H9 (cell line): Measurements from ENCODE around the gene OR2A5. TPM values are rescaled to one million over a fixed set of nuclear protein-coding genes. Genes with fewer than 3 reads are reported as not detected.

Experiments
- DNase-seq: peaks from one replicate; pipeline ENCODE4 v3.0.0-alpha.2; 2017
- H2AFZ ChIP-seq: one replicate; pipeline ENCODE4 v1.6.1; 2013; ENCODE audit warnings: mild to moderate bottlenecking, low read length, control low read depth, moderate library complexity
- H2AK5ac ChIP-seq: 2 replicates; pipeline ENCODE4 v1.6.1; 2013; ENCODE audit warnings: low read length, control low read depth, mixed read lengths; ENCODE audit not compliant: insufficient read length
- H2BK120ac ChIP-seq: one replicate; pipeline ENCODE4 v1.6.1; 2013; ENCODE audit warnings: low read depth, mild to moderate bottlenecking, low read length, control low read depth, inconsistent platforms; ENCODE audit not compliant: poor library complexity, severe bottlenecking
- H2BK12ac ChIP-seq: 2 replicates; pipeline ENCODE4 v1.6.1; 2013; ENCODE audit warnings: low read length, control low read depth, mixed read lengths, low read depth; ENCODE audit not compliant: insufficient read length
- H2BK15ac ChIP-seq: 2 replicates; pipeline ENCODE4 v1.6.1; 2013; ENCODE audit warnings: low read depth, low read length, control low read depth
- H2BK20ac ChIP-seq: one replicate; pipeline ENCODE4 v1.6.1; 2013; ENCODE audit warnings: low read depth, mild to moderate bottlenecking, low read length, control low read depth, inconsistent platforms; ENCODE audit not compliant: poor library complexity, severe bottlenecking
- H2BK5ac ChIP-seq: 2 replicates; pipeline ENCODE4 v1.6.1; 2013; ENCODE audit warnings: low read length, control low read depth, mixed read lengths; ENCODE audit not compliant: insufficient read length
- H3K14ac ChIP-seq: 2 replicates; pipeline ENCODE4 v1.6.1; 2013; ENCODE audit warnings: low read length, control low read depth; ENCODE audit not compliant: insufficient read depth
- H3K18ac ChIP-seq: 2 replicates; pipeline ENCODE4 v1.6.1; 2013; ENCODE audit warnings: low read depth, mild to moderate bottlenecking, mixed read lengths, low read length, control low read depth; ENCODE audit not compliant: insufficient read length
- H3K23ac ChIP-seq: 2 replicates; pipeline ENCODE4 v1.6.1; 2013; ENCODE audit warnings: low read length, control low read depth, mixed read lengths, low read depth; ENCODE audit not compliant: insufficient read length
- H3K23me2 ChIP-seq: 2 replicates; pipeline ENCODE4 v1.6.1; 2013; ENCODE audit warnings: low read depth, mild to moderate bottlenecking, mixed read lengths, low read length, control low read depth; ENCODE audit not compliant: insufficient read length, poor library complexity, severe bottlenecking
- H3K27ac ChIP-seq: 2 replicates; pipeline ENCODE4 v1.5.1; 2013; ENCODE audit warnings: low read length, control low read depth, mixed read lengths, low read depth; ENCODE audit not compliant: insufficient read length
- H3K27me3 ChIP-seq: 2 replicates; pipeline ENCODE4 v1.6.1; 2013; ENCODE audit warnings: low read length, control low read depth, inconsistent platforms; ENCODE audit not compliant: insufficient read depth
- H3K4ac ChIP-seq: 2 replicates; pipeline ENCODE4 v1.6.1; 2013; ENCODE audit warnings: low read depth, mild to moderate bottlenecking, control low read depth, inconsistent platforms, low read length, moderate library complexity
- H3K4me1 ChIP-seq: 2 replicates; pipeline ENCODE4 v1.6.1; 2013; ENCODE audit warnings: low read length, control low read depth, inconsistent platforms; ENCODE audit not compliant: insufficient read depth
- H3K4me2 ChIP-seq: 2 replicates; pipeline ENCODE4 v1.6.1; 2013; ENCODE audit warnings: low read length, control low read depth, mixed read lengths; ENCODE audit not compliant: insufficient read length, insufficient read depth
- H3K56ac ChIP-seq: 2 replicates; pipeline ENCODE4 v1.6.1; 2013; ENCODE audit warnings: low read depth, mild to moderate bottlenecking, mixed read lengths, low read length, control low read depth; ENCODE audit not compliant: insufficient read length
- H3K79me1 ChIP-seq: 2 replicates; pipeline ENCODE4 v1.6.1; 2013; ENCODE audit warnings: low read depth, mild to moderate bottlenecking, moderate library complexity, low read length, control low read depth, inconsistent platforms; ENCODE audit not compliant: insufficient read depth, poor library complexity, severe bottlenecking
- H3K79me2 ChIP-seq: 2 replicates; pipeline ENCODE4 v1.6.1; 2013; ENCODE audit warnings: low read length, control low read depth, inconsistent platforms; ENCODE audit not compliant: insufficient read depth
- H3K9ac ChIP-seq: 2 replicates; pipeline ENCODE4 v1.6.1; 2013; ENCODE audit warnings: low read length, control low read depth, mixed read lengths; ENCODE audit not compliant: insufficient read length; ENCODE audit errors: extremely low read depth
- H3K9me3 ChIP-seq: one replicate; pipeline ENCODE4 v1.6.1; 2013; ENCODE audit warnings: low read depth, low read length, inconsistent platforms; ENCODE audit not compliant: control insufficient read depth
- H3T11ph ChIP-seq: one replicate; pipeline ENCODE4 v1.6.1; 2013; ENCODE audit warnings: mild to moderate bottlenecking, low read length, control low read depth, inconsistent platforms
- H4K20me1 ChIP-seq: one replicate; pipeline ENCODE4 v1.6.1; 2013; ENCODE audit not compliant: control insufficient read depth, insufficient read length, insufficient read depth
- H4K5ac ChIP-seq: 2 replicates; pipeline ENCODE4 v1.6.1; 2013; ENCODE audit warnings: low read depth, mild to moderate bottlenecking, mixed read lengths, low read length, control low read depth; ENCODE audit not compliant: insufficient read length
- H4K8ac ChIP-seq: replicated peaks from 2 replicates; pipeline ENCODE4 v1.6.1; 2013; ENCODE audit warnings: low read length, control low read depth, mixed read lengths, low read depth; ENCODE audit not compliant: insufficient read length
- H4K91ac ChIP-seq: 2 replicates; pipeline ENCODE4 v1.6.1; 2013; ENCODE audit warnings: low read depth, mild to moderate bottlenecking, moderate library complexity, mixed read lengths, low read length, control low read depth; ENCODE audit not compliant: insufficient read length
- H3K27ac Mint-ChIP-seq, 3 experiments: 2 replicates in 2 of 3; 3 replicates in 1 of 3; pipeline ENCODE4 v1.8.0; 2020 to 2021; ENCODE audit warnings: mixed read lengths in 3 of 3, mild to moderate bottlenecking in 1 of 3, moderate library complexity in 1 of 3
- H3K27me3 Mint-ChIP-seq: 2 replicates; pipeline ENCODE4 v1.8.0; 2021; ENCODE audit warnings: low read depth, mild to moderate bottlenecking, moderate library complexity, mixed read lengths
- H3K36me3 Mint-ChIP-seq, 3 experiments: 2 replicates in 2 of 3; 3 replicates in 1 of 3; pipeline ENCODE4 v1.8.0; 2020 to 2021; ENCODE audit warnings: low read depth in 3 of 3, mixed read lengths in 3 of 3; ENCODE audit not compliant: insufficient read depth in 1 of 3
- H3K4me1 Mint-ChIP-seq, 2 experiments: 2 replicates each; pipeline ENCODE4 v1.8.0; 2020; ENCODE audit warnings: mixed read lengths in 2 of 2
- H3K4me3 Mint-ChIP-seq, 2 experiments: 2 replicates in 1 of 2; 3 replicates in 1 of 2; pipeline ENCODE4 v1.8.0; 2020 to 2021; ENCODE audit warnings: mild to moderate bottlenecking in 2 of 2, mixed read lengths in 2 of 2, moderate library complexity in 1 of 2
- H3K9me3 Mint-ChIP-seq, 2 experiments: 2 replicates in 1 of 2; 3 replicates in 1 of 2; pipeline ENCODE4 v1.8.0; 2020; ENCODE audit warnings: mild to moderate bottlenecking in 2 of 2, mixed read lengths in 2 of 2, moderate library complexity in 1 of 2
- CTCF ChIP-seq: fragments of 200-600 bp; sonication (generic); conservative IDR thresholded peaks from 3 replicates; pipeline ENCODE4 v1.8.0; 2021; ENCODE audit warnings: antibody characterized with exemption, mild to moderate bottlenecking
- WGBS: extraction: QIAGEN DNeasy Blood & Tissue Kit; methylation state at CpG from one replicate; pipeline ENCODE4 v1.1.7; 2013; ENCODE audit warnings: missing lambda C conversion rate, low lambda C conversion rate, mixed read lengths; ENCODE audit not compliant: insufficient read length; ENCODE audit errors: extremely low coverage; 5-methylcytosine and 5-hydroxymethylcytosine counted together
- total RNA-seq: library from RNA; stranded (reverse); gene quantifications from 2 replicates; pipeline ENCODE4 v1.2.1, GENCODE V29; 2021

The OR2A5 gene
- total RNA-seq, 1 experiment from 2014 or later: not detected

- WGBS: no CpG with 5 or more reads among the region's 3 CpGs
- Histone ChIP-seq H4K8ac (no peak overlapping the region), H2AK5ac (no peak overlapping the region), H2BK20ac (no peak overlapping the region), H2BK120ac (no peak overlapping the region), H2BK5ac (no peak overlapping the region), H3K4ac (no peak overlapping the region), H4K5ac (no peak overlapping the region), H3K23ac (no peak overlapping the region), H3K18ac (no peak overlapping the region), H2BK12ac (no peak overlapping the region), H3T11ph (no peak overlapping the region), H3K9ac (no peak overlapping the region), H3K79me2 (no peaks in the 10 kb centered on the region), H3K56ac (no peak overlapping the region), H2AFZ (no peak overlapping the region), H3K79me1 (no peaks in the 10 kb centered on the region), H4K20me1 (no peaks in the 10 kb centered on the region), H3K9me3 (no peaks in the 10 kb centered on the region), H3K4me2 (no peak overlapping the region), H4K91ac (no peak overlapping the region), H3K4me1 (no peaks in the 10 kb centered on the region), H3K27me3 (no peaks in the 10 kb centered on the region), H3K27ac (no peak overlapping the region), H3K23me2 (peaks cover 2% of the 10 kb centered on the region), H3K14ac (no peak overlapping the region), H2BK15ac (no peak overlapping the region)
- Mint-ChIP-seq H3K27me3 (no peaks in the 10 kb centered on the region), H3K4me3 (no peak overlapping the region), H3K27ac (no peak overlapping the region), H3K36me3 (no peaks in the 10 kb centered on the region; a peak in 1 of 7 replicates), H3K4me1 (peaks cover 3% of the 10 kb centered on the region in 2 experiments; a peak in 2 of 4 replicates), H3K9me3 (peaks cover 0 to 11% of the 10 kb centered on the region in 2 experiments; a peak in 2 of 5 replicates)
- TF ChIP-seq CTCF: no peak
- no peak for DNase-seq
Measured at GRCh38 chr7:144090667-144091066, 41.9 kb downstream of the OR2A5 start.
